GM06990 (cell line): ENCODE data around the gene EXOSC6.

Experiments
- DNase-seq: peaks from one replicate; pipeline ENCODE4 v3.0.0-alpha.2; 2011; ENCODE audit not compliant: insufficient read length; ENCODE audit errors: extremely low read depth
- H3K27me3 ChIP-seq: replicated peaks from 2 replicates; pipeline ENCODE4 v1.6.0; 2011; ENCODE audit warnings: low read length; ENCODE audit not compliant: control insufficient read depth, insufficient read depth
- H3K36me3 ChIP-seq: 2 replicates; pipeline ENCODE4 v1.5.1; 2011; ENCODE audit warnings: low read length; ENCODE audit not compliant: control insufficient read depth, insufficient read depth
- H3K4me3 ChIP-seq: replicated peaks from 2 replicates; pipeline ENCODE4 v1.5.1; 2011; ENCODE audit warnings: low read depth, mild to moderate bottlenecking, control low read depth, low read length
- CTCF ChIP-seq: IDR thresholded peaks from 2 replicates; pipeline ENCODE4 v1.5.1; 2011; ENCODE audit warnings: low read length, control low read depth, mild to moderate bottlenecking, inconsistent platforms; ENCODE audit not compliant: insufficient read depth, poor library complexity, severe bottlenecking

EXOSC6 gene

DNA sequence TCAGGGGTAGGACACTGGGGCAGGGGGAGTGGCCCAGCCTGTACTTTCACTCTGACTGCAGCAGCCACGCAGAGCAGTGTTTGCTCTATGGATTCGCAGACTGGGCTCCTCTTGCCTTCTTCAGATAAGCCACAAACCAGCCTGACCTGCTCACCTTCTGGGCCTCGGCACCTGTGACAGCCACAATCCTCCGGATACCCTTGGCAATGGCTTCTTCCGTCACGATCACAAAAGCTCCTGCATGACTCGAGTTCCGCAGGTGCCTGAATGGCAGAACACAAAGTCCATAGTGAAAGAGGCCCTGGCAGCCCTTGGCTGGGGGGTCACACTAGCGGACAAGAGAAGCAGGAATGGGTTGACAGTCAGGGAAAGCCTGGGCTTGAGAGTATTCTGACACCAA lies 3.8 kb upstream of the EXOSC6 start:
- peaks cover 58% of the 10 kb centered on the region for H3K36me3 ChIP-seq
- no peaks in the 10 kb centered on the region for H3K27me3 ChIP-seq
- TF ChIP-seq CTCF = no peak
- no peak overlapping the region for H3K4me3 ChIP-seq
- DNase-seq = no peak

GRCh38 chr16:70254965-70255286 lies 3.2 kb upstream of the EXOSC6 start:
- peaks cover 54% of the 10 kb centered on the region for H3K36me3 ChIP-seq
- H3K4me3 ChIP-seq = no peak overlapping the region
- no peaks in the 10 kb centered on the region for H3K27me3 ChIP-seq
- no peak for TF ChIP-seq CTCF
- no peak for DNase-seq

- Histone ChIP-seq H3K4me3 (no peak overlapping the region), H3K36me3 (peaks cover 53% of the 10 kb centered on the region), H3K27me3 (no peaks in the 10 kb centered on the region)
- no peak for DNase-seq
- no peak for TF ChIP-seq CTCF
Observed at GRCh38 chr16:70254180-70254964, 2.6 kb upstream of the EXOSC6 start.

DNA sequence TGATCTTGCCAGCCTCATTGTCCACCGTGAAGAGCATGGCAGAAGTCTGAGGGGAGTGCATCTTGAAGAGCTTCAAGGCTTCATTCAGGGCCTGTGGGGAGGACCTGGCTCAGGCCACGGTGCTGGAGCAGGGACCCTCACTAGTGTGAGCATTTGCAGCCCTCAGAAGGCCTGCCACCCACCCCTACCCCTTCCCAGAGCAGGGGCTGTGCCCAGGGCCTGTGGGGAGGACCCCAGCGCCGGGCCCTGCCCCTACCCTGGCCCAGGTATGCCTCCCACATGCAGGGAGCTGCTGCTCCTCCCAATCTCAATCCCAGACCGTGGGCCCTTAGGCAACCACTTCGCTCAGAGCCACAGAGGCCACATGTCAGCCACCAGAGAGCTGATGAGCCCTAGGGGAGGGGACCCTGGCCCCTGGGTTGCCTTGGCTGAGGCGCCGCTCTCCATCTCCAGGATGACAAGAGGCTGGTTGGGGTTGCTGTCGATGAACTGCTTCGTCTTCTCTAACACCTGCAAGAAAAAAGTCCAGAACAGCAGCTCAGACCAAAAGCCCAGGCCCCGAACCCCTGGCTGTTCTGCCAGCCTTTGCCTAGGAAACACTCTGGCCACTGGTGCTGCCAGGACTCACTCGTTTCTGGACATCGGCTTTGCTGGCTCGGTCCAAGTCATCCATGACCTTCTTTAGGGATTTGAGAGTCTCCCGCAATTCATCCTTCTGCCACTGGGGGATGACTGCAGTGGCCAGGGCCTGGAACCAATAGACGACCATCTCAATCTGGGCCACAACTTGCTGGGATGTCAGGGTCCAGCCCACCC lies 1.8 kb upstream of the EXOSC6 start:
- DNase-seq = no peak
- TF ChIP-seq CTCF = peak; percentile 65
- Histone ChIP-seq H3K36me3 (peaks cover 48% of the 10 kb centered on the region), H3K27me3 (no peaks in the 10 kb centered on the region), H3K4me3 (no peak overlapping the region)

DNA sequence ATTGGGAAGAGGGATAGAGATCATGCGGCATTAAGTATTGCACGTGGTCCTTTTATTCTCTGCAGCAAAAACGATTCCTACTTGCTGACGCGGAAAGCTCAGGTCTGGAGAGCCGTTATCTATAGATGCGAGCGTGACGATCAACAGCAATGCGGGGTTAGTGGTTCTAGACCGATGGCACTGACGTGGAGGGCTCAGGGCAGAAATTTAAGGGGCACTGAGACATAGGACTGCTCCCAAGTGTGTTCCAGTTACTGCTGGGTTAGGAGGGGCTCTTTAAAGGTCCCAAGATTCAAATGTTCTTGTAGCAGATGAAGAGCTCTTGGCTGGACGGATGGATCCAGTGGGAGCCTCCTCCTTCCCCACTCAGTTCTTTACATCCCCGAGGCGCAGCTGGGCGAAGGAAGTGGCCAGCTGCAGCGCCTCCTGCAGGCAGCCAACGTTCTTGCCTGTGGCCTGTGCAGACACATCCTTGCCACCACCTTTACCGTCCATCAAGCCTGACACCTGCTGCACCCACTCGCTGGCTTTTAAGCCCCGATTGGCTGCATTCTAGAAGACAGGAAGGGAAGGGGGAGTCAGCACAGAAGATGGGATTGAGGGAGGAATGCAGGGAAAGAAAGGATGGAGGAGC lies 732 bp upstream of the EXOSC6 start:
- no peak overlapping the region for H3K4me3 ChIP-seq
- no peak for DNase-seq
- H3K36me3 ChIP-seq = peaks cover 40% of the 10 kb centered on the region
- no peaks in the 10 kb centered on the region for H3K27me3 ChIP-seq
- TF ChIP-seq CTCF = peak; percentile 51
